BE2C (cell line): ENCODE data around the gene ANKRD30A. TPM values are rescaled to one million over a fixed set of nuclear protein-coding genes. Genes with fewer than 3 reads are reported as not detected.
"Not testable (repeated sequence)": the region's sequence is repeated elsewhere in the genome, so short reads cannot be mapped to it uniquely, and the experiment has no call there.

ENCODE experiments used
- DNase-seq: peaks from one replicate; pipeline ENCODE4 v3.0.0-alpha.2; 2020
- H3K27me3 ChIP-seq: fragments of 250-450 bp; sonication (Bioruptor Pico); 2 replicates; pipeline ENCODE4 v1.5.1; 2020; ENCODE audit warnings: mild to moderate bottlenecking
- H3K36me3 ChIP-seq: fragments of 250-450 bp; sonication (Bioruptor Pico); 2 replicates; pipeline ENCODE4 v1.5.1; 2020; ENCODE audit warnings: mild to moderate bottlenecking
- H3K4me1 ChIP-seq: fragments of 250-450 bp; sonication (Bioruptor Pico); 2 replicates; pipeline ENCODE4 v1.5.1; 2020
- H3K4me3 ChIP-seq: 2 replicates; pipeline ENCODE4 v1.5.1; 2011; ENCODE audit warnings: low read depth, low read length
- H3K9me3 ChIP-seq: fragments of 250-450 bp; sonication (Bioruptor Pico); 2 replicates; pipeline ENCODE4 v1.5.1; 2020
- CTCF ChIP-seq: IDR thresholded peaks from 2 replicates; pipeline ENCODE4 v1.5.1; 2012; ENCODE audit warnings: mild to moderate bottlenecking, low read depth, low read length
- polyA plus RNA-seq: library from polyadenylated mRNA; unstranded; fragments of >200 nt; gene quantifications from one replicate; pipeline ENCODE4 v1.2.1, GENCODE V29; 2012; ENCODE audit warnings: low read depth, missing spikeins; ENCODE audit not compliant: insufficient read length, insufficient read depth

Gene ANKRD30A, protein sequence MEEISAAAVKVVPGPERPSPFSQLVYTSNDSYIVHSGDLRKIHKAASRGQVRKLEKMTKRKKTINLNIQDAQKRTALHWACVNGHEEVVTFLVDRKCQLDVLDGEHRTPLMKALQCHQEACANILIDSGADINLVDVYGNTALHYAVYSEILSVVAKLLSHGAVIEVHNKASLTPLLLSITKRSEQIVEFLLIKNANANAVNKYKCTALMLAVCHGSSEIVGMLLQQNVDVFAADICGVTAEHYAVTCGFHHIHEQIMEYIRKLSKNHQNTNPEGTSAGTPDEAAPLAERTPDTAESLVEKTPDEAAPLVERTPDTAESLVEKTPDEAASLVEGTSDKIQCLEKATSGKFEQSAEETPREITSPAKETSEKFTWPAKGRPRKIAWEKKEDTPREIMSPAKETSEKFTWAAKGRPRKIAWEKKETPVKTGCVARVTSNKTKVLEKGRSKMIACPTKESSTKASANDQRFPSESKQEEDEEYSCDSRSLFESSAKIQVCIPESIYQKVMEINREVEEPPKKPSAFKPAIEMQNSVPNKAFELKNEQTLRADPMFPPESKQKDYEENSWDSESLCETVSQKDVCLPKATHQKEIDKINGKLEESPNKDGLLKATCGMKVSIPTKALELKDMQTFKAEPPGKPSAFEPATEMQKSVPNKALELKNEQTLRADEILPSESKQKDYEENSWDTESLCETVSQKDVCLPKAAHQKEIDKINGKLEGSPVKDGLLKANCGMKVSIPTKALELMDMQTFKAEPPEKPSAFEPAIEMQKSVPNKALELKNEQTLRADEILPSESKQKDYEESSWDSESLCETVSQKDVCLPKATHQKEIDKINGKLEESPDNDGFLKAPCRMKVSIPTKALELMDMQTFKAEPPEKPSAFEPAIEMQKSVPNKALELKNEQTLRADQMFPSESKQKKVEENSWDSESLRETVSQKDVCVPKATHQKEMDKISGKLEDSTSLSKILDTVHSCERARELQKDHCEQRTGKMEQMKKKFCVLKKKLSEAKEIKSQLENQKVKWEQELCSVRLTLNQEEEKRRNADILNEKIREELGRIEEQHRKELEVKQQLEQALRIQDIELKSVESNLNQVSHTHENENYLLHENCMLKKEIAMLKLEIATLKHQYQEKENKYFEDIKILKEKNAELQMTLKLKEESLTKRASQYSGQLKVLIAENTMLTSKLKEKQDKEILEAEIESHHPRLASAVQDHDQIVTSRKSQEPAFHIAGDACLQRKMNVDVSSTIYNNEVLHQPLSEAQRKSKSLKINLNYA (N-terminal part only)
- not detected for polyA plus RNA-seq

- Histone ChIP-seq H3K4me3 (no peak within 1 kb of the TSS), H3K27me3 (no peaks in the 10 kb centered on the region), H3K36me3 (no peaks in the 10 kb centered on the region), H3K4me1 (no peaks in the 10 kb centered on the region), H3K9me3 (no peaks in the 10 kb centered on the region)
- no peak for DNase-seq
- no peak for TF ChIP-seq CTCF
Observed at GRCh38 chr10:37125191-37125732, at the start of gene ANKRD30A. TSS of gene ANKRD30A (plus strand) at chr10:37125598. CDS start at chr10:37125788, 190 bp downstream.

- not testable (repeated sequence) for DNase-seq, H3K27me3 ChIP-seq, H3K36me3 ChIP-seq, H3K9me3 ChIP-seq, H3K4me1 ChIP-seq, H3K4me3 ChIP-seq
Observed at GRCh38 chr10:37076083-37076482, 49.3 kb upstream of the ANKRD30A start.

DNA sequence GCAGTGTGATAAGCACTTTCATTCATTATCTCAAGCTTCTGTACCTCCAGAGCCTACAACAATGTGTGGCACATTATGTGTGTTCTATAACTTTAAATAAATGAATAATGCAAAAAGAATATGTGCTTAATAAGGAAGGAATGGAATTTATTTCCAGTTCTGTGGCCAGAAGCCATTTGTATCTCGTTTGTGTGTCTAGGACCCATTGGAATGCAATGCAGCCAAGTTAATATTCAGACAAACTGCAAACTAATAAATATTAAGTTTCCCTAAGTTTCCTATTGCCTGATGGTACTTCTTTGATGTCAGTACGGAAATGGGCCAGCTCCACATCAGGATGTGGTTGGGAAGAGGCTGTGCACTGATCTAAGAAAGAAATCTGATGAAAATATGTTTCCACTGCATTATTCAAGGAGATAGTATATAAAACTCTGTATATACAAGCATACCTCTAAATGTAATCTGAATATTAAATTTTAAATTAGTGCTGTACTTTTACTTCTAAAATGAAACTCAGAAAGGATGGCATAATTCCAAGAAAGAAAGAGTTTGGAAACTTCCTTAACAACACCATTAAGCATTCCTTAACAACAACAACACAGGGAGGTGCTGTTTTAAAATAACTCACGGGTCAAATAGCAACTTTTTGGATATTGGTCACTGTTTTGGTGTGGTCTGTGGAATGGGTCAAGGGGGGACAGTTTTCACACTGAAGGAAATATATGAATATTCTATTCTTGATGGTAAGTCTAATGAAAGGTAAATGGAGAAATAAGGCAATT lies 29.4 kb upstream of the ANKRD30A start:
- Histone ChIP-seq H3K36me3 (no peaks in the 10 kb centered on the region), H3K4me3 (no peak overlapping the region), H3K9me3 (no peaks in the 10 kb centered on the region), H3K27me3 (no peaks in the 10 kb centered on the region), H3K4me1 (no peaks in the 10 kb centered on the region)
- no peak for TF ChIP-seq CTCF
- no peak for DNase-seq

DNA sequence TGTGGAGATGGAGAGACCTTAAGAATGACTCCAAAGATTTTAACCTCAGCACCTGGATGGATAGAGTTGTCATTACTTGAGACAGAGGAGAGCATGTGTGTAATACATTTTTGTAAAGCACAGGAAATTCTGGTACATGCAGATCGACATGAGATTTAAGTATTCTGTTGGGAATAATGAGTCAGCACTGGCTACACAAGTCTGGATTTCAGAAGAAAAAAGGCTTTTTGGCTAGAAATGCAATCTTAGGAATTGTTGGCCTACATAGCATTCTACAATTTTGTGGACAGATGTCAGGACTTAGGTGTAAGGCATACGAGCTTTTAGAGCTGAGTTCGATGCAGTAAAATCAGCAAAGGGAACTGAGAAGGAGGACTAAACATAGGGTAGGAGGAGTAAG lies 24.1 kb upstream of the ANKRD30A start:
- H3K4me1 ChIP-seq = no peaks in the 10 kb centered on the region
- no peaks in the 10 kb centered on the region for H3K36me3 ChIP-seq
- H3K27me3 ChIP-seq = no peaks in the 10 kb centered on the region
- H3K9me3 ChIP-seq = no peaks in the 10 kb centered on the region
- no peak for DNase-seq
- no peak for TF ChIP-seq CTCF
- H3K4me3 ChIP-seq = no peak overlapping the region

GRCh38 chr10:37109000-37109399 lies 16.4 kb upstream of the ANKRD30A start:
- Histone ChIP-seq H3K4me1 (no peaks in the 10 kb centered on the region), H3K27me3 (no peaks in the 10 kb centered on the region), H3K9me3 (no peaks in the 10 kb centered on the region), H3K4me3 (no peak overlapping the region), H3K36me3 (no peaks in the 10 kb centered on the region)
- no peak for TF ChIP-seq CTCF
- DNase-seq = no peak
